Liver (tissue), 3 donors: ENCODE measurements around the gene LRRTM4.

Source experiments
- CTCF ChIP-seq: fragments of 150-350 bp; IDR thresholded peaks from 2 replicates; pipeline ENCODE4 v1.5.1; 2017; ENCODE audit warnings: improper control_type of control experiment, low read depth, low read length; ENCODE audit not compliant: missing input control
- RAD21 ChIP-seq, 2 donors: IDR thresholded peaks; 2 replicates each; pipeline ENCODE4 v1.6.1; 2016; ENCODE audit warnings: antibody characterized with exemption in 2 of 2, mild to moderate bottlenecking in 2 of 2
- donor health status: healthy.
- donor health status: healthy.

- TF ChIP-seq CTCF (no peak), RAD21 (IDR thresholded peaks at IDR 0.05) (no peak)
These were observed 38.1 kb downstream of the LRRTM4 start for GRCh38 chr2:77484026-77484425.
